Measurements from ENCODE around the gene EFCAB12.
"Not testable (repeated sequence)": the region's sequence is repeated elsewhere in the genome, so short reads cannot be mapped to it uniquely, and the experiment has no call there.

EFCAB12 gene

DNA sequence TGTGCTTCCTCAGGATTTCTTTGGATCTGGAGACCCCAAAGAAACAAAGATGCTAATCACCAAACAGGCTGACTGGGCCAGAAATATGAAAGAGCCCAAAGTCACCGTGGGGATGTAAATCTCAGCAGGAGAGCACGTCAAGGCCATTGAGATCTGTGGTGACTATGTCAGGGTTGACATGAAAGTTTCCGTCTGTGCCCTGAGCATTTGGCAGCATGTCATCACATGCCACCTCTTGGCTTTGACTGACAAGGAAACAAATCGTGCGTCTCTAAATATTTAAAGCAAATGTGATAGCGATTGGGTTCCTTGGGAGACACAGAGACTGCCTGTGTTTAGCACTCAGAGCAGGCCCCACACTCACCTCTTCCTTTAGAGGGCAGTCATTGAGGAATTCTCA is 35.2 kb downstream of the EFCAB12 start:
- no peak for DNase-seq (ENCODE audit: low read depth)

DNA sequence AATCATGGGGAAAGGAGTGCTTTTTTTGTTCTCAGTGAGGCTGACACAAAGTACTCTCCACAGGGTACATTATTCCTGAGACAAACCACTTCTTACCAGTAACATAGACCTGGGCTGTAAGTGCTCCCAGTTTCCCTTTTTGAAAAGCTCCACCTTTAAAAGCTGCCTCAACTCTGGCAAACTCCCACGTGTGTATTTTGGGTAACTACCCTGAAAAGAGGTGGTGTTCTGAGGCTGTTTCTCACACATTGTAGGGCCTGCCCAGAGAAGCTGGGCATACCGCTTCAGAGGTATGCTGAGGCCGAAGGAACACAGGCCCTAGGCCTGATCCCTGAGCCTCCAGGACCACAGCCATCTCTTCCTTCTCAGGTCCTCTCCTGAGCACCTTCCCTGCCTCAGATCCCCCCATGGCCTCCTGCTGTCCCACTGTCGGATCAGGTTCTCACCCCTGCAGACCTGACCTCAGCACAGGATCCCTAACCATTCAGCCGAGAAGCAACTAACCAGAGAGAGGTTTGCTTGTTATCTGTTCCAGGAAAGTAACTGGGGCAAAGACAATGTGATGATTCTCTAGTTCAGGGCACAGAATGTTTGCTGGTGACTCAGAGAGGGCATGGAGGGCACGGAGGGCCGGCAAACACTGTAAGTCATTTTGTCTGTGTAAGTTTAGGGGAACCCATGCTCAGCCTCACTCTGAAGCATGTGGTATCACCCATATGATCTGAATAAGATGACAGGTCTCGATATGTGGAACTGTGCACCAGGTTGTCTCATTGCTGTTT is 36.1 kb downstream of the EFCAB12 start:
- DNase-seq (ENCODE audit: low read depth) = not testable (repeated sequence)

DNA sequence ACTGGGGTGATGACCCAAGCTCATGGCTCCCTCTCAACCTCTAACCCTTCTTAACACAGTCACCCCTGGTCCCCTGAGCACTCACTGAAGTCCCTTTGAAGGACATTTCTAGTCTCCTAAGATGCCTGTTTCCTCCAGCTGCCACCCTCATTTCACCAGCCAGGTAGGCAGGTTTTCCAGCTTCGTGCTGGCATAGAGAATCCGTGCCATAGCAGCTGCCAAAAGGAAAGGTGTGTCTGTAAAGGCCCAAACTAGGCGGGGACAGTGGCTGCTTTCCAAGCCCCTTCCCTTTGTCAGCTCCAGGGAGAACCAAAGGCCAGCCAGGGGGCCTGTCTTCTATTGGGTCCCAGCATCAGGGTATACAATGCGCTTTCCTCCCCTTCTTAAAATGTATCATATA is 36.9 kb downstream of the EFCAB12 start:
- DNase-seq (ENCODE audit: low read depth) = not testable (repeated sequence)

DNA sequence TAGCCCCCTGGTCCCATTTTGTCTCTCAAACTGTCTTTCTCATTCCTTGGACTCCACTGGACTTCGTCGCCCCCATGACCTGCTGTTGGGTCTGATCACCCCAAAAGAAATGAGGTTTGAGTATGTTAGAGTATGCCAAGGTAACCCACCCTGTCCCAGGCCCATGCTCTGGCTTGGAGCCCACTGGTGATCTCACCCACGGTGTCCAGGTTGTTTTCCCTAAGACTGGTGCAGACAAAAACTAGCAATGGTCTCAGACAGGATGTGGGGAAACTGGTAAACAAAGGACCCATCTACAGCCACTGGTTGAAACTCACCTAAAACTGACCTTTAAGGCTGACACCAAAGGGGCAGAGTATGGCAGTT is 38.9 kb downstream of the EFCAB12 start:
- DNase-seq (ENCODE audit: low read depth) = no peak

DNA sequence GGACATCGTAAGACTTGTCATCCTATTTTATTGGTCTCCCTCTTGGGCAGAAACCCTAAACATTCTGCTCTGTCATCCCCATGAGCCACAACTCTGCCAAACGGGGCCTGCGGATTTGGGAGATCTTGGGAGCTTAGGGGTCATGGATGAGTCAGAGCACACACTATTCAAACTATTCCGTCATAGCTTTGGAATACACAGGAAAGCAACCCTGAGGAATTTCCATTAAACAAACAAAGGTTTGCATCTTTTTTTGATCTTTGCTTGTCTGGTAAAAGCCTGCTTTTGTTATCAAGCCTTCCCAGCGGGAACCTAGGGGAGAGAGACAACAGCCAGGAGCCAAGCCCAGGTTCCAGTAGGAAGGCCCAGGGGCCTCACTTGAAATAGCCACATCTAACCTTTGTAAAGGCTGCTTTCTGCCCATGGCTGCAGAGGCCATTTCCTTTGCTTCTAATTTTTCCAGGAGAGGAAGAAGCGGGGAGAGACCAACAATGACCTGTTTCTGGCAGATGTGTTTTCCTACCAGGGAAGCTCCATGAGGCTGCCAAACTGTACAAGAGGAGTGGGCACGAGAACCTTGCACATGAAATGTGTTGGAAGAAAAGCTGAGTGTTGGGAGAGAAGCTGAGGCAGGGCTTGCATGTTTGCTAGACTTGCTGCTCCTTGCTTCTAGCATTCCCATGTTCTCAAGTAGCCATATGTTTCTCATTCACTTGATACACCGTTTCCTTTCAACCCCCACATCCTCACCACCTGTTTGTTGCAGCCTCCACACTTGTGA is 39.5 kb downstream of the EFCAB12 start:
- DNase-seq (ENCODE audit: low read depth) = not testable (repeated sequence)

DNA sequence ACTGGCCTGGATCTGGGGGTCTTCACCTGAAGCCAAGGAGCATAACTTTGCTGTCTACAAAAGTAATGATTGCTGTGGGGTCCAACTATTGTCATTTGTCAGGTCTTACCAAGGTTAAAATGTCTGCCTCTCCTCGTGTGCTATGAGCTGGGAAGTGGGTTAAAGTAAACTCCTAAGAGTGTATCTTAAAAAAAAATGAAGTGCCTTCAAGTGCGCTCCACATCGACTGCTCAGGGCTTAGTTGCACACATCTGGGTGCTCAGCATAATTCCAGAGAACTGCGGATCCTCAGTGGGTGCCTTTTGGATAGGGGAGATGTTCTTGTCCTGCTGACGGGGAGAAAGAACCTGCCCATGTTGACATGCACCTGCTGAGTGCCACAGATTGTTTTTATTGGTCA is 40.9 kb downstream of the EFCAB12 start:
- no peak for DNase-seq (ENCODE audit: low read depth)

DNA sequence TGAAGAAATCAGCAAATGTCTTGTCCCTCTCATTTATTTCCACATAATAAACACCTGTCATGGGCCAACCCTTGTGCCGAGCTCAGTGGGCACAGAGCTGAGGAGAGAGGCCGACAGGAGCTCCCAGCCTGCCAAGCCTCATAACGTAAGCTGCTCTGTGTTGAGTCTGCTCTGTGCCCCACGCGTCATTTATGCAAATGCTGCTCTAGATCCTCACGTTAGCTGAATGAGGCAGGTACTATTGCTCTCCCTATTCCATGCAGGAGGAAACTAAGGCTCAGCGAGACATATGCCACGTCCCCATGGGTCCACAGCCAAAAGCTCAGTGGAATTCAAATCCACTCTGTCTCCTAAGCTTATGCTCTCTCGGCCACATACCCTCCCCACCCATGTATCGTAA is 41.5 kb downstream of the EFCAB12 start:
- DNase-seq (ENCODE audit: low read depth) = no peak

DNA sequence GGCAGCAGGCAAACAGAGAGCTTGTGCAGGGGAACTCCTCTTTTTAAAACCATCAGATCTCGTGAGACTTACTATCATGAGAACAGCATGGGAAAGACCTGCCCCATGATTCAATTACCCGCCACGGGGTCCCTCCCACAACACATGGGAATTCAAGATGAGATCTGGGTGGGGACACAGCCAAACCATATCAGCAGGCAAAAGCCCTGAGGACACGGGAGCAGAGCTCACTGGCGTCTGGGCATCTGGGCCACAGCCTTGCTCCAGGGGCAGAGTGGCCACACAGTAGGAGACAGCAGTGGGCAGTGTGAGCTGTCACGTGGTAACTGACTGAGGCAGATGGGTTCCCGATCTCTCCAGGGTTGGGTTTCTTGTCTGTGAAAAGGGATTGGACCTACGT is 42.9 kb downstream of the EFCAB12 start:
- not testable (repeated sequence) for DNase-seq (ENCODE audit: low read depth)

DNA sequence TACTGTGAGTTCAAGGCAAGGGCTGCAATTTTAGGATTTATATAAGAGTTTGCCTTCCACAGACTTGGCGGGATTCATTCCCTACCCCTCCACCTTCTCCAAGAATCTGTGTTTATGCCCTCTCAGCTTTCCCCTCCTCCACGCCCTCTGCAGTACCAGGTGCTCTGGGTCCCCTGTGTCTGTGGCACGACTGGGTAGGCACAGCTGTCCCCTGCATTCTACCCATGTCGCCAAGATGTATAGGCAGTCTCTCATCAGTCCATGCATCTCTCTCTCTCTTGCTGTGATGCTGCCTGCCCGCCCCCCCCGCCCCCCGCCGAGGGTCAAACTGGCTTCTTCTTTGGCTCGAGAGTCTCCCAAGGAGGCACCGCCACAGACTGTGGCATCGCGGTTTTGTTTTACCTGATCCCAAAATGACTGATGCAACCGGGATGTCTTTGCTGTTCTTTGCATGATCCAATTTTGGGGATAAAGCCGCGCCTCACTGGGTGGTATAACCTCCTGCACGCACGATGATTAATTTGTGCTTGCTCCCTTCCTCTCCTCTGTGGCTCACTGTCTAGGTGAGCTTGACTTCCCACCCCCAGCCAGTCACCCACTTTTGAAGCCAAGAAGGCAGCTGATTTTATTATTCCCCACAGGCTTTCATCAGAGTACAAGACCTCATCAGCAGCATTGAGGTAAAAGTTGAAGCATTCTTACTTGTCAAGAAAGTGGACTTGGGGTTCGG is 43.7 kb downstream of the EFCAB12 start:
- no peak for DNase-seq (ENCODE audit: low read depth)

DNA sequence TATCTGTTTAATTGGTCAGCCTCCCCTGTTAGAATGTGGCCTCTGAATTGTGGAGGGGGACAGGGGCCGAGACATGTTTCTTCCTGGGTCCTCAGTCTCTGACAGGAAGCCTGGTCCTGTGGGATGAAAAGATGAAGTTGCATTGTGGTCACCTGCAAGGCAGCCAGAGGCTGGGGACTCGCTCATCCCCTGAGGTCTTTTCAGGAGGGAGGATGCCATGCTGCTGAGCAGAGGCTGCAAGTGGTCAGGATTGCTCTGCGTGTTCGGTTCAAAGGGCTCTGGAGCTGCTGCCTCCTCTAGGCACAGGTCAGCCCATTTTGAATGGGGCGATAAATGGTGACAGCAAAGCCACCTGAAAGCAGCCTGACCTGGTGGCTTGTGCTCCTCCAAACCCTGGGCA is 44.3 kb downstream of the EFCAB12 start:
- DNase-seq (ENCODE audit: low read depth) = not testable (repeated sequence)

DNA sequence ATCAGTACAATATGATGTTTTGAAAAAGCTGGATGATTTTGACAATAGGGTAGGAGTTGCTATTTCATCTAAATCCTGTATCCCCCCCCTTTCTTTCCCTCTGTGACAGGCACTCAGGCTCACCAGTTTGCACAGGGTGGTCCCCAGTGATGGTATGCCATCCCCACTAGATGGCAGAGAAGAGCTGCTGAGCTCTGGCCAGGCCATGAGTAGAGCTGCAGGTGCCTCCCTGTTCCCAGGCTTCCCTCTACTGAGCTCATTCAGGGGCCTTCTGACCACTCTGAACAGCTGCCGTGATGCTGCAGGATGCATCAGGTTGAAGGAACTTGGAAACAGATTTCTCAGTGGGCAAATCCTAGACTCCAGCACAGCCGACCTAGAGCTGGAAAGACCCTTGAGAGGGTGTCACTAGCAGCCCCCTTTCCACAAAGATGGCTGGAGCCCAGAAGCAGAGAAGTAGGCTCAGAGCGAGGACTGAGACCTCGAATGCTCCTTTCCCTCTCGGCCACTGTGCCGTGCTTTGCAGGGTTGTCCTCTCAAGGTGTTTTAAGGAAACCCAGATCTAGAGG is 45.1 kb downstream of the EFCAB12 start:
- peak; percentile 5 for DNase-seq (ENCODE audit: low read depth)

DNA sequence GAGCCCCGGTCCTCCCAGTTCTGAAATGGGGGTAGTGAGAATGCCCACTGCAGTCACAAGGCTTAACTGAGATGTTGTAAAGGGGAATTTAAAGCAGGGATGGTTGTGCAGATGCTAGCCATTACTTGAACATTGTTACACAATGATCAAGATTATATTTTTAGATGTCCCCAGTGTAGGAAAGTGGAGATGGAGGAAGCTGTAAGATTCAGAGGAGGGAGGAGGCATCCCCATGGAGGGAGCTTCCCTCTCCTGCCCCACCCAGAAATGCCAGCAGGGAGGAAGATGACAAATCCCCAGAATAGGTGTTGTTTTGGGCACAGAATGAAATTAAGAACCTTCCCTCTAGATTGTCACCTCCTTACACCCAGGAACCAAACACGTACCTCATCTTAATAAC is 46.1 kb downstream of the EFCAB12 start:
- no peak for DNase-seq (ENCODE audit: low read depth)

DNA sequence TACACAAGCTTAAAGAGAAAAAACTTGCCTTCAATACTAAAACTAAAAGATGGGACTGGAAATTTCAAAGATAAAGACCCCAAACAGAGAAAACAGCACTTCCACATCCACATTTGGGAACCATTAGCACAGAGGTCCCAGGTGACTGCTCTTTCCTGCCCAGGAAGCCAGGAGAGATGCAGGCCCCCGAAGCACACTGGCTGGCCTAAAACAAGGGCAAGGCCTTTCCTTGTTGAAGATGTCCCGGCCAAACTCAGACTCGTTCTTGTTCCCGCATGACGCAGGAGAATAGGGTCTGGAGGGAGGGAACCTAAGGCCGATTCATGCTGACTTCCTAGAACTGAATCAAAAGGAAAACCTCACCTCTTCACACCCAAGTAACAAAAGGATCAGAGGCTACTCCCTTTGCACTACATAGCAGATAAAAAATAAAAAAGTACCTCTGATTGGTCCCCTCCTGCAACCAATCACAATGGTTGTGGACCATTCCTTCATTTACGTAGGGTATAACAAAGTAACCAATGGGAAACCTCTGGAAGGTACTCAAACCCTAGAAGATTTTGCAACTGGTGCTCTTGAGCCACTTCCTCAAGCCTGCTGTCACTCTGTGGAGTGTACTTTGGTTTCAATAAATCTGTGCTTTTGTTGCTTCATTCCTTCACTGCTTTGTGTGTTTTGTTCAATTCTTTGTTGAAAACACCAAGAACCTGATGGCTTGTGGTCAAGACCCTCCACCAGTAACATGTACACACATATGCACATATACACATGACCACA is 48.7 kb downstream of the EFCAB12 start:
- DNase-seq (ENCODE audit: low read depth) = no peak

DNA sequence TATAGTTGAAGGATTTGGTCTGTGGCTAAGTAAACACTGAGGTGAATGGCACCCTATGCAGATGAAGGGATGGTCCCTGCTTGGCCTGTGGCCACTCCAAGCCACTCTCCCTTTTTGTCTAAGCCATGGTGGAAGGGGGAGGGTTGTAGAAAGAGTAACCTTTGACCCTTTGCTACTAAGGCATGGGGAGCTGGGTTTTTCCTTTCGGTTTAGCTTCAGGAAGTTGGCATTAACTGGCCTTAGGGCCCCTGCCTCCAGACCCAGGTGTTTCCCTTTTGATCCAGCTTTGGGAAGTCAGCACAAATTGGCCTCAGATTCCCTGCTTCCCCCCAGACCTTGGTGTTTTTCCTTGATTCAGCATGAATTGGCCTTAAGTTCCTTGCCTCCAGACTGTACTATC is 49.5 kb downstream of the EFCAB12 start:
- no peak for DNase-seq (ENCODE audit: low read depth)

DNA sequence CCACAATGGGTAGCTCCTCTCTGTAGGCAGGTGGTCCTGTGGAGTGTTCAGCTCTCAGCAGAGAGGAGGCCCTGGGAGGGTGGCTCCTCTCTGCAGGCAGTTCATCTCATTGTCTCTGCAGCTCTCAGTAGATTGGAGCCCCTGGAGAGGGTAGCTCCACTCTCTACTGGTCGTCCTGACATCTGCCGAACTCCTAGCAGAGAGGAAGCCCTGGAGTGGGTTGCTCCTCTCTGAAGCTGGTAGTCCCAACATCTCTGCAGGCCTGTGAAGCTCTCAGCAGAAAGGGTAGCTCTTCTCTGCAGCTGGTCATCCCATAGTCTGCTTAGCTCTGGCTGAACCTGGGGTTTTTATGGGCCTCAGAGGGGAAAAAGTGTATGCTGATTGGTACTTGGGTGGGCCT is 50.8 kb downstream of the EFCAB12 start:
- no peak for DNase-seq (ENCODE audit: low read depth)

DNA sequence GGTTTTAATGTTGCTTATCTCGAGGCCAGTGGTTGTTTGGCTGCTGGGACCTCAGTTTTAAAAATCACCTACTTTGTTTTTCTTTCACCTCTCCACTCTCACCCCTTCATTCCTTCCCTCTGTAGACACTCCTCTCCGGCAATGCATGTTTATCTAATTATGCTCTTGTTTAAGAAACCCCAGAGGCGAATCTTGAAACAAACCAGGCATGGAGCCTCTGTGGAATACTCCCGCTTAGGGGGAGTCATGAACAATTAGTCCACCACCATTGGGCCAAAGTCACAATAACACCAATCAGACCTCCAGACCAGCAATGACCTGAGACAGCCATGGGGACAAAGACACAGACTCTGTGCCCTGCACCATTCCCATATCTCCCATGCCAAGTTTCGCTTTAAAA is 53.3 kb downstream of the EFCAB12 start:
- DNase-seq (ENCODE audit: low read depth) = no peak

DNA sequence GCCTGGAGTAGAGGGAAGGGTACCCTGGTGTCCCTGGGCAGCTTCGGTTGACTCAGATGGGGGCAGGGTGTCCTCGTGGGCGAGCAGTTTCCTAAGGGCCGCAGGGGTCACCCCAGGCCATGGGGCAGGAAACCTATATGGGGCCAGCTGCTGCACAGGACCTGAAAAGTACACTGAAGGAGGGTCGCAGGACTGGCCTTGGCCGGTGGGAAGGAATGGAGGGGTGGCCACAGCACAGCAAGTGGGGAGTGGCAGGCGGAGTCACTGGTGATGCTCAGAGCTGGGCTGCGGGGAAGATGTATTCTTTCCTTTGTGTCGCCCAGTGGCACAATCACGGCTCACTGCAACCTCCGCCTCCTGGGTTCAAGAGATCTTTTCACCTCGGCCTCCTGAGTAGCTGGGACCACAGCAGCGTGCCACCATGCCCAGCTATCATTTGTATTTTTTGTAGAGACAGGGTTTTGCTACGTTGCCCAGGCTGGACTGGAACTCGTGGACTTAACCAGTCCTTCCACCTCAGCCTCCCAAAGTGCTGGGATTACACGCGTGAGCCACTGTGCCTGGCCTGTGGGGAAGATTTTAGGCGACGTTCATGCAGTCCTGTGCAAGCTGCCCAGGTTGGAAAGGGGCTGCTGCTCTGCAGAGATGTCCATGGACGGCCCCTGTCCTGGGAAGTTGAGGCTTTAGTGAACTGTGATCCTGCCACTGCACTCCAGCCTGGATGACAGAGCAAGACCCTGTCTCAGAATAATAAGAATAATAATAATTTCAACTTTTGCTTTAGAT is 57.2 kb downstream of the EFCAB12 start:
- no peak for DNase-seq (ENCODE audit: low read depth)

DNA sequence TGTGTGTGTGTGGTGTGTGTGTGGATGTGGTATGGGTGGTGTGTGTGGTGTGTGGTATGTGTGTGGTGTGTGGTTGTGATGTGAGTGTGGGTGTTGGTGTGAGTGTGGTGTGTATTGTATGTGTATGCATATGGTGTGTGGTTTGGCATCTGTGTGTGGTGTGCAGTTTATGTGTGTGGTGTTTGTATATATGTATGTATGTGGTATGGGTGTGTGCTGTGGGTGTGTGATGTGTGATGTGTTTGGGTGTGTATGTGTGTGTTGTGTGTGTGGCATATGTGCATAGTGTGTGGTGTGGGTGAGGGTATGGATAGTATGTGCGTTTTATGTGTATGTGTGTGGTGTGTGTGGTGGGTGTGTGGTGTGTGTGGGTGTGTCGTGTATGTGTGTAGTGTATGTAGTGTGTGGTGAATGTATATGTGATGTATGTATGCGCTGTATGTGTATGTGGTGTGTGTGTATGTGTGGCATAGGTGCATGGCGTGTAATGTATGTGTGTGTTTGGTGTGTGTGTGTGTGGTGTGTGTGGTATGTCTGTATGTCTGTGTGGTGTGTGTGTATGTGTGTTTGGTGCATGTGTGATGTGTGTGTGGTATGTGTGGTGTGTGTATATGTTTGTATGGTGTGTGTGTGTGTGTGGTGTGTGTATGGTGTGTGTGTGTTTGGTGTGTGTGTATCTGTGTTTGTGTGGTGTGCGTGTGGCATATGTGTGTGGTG is 58.0 kb downstream of the EFCAB12 start:
- DNase-seq (ENCODE audit: low read depth) = no peak

DNA sequence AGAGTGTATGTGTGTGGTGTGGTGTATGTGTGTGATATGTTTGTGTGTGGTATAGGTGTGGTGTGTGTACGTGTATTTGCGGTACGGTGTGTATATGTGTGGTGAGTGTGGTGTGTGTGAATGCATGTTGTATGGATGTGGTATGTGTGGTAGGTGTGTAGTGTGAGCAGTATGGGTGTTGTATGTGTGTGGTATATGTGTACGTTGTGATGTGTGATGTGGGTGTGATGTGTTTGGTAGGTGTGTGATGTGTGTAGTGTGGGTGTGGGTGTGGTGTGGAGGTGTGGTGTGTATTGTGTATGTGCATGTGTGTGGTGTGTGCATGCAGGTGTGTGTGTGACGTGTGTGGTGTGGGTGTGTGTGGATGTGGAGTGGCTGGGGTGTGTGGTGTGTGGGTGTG is 58.7 kb downstream of the EFCAB12 start:
- no peak for DNase-seq (ENCODE audit: low read depth)

DNA sequence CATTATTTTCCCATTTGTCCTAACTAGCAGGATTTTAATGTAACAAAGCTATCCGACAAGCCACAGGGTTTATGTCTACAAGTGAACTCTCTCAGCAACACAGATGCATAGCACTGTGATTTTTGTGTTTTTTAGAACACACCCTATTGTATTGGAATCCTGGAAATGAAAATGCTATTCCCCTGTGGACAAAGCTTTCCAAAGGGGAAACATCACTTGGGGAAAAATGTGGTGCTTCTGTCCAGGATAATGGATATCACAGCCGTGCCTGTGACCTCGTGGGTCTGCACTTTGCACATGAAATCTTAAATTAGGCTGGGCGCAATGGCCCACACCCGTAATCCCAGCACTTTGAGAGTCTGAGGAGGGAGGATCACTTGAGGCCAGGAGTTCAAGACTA is 60.6 kb downstream of the EFCAB12 start:
- no peak for DNase-seq (ENCODE audit: low read depth)

Data from activated T-helper 9 cell treated with anti-CD3 and anti-CD28 coated beads, Interleukin-2, amount 50 U/mL, for 16 hours (primary cell).